AG08396 (cell line): ENCODE results near the gene RMI1.
"Not testable (repeated sequence)": the region's sequence is repeated elsewhere in the genome, so short reads cannot be mapped to it uniquely, and the experiment has no call there.

Experiments used
- DNase-seq: peaks from one replicate; pipeline ENCODE4 v3.0.0; 2012; ENCODE audit warnings: low spot score, mixed read lengths

RMI1 gene

GRCh38 chr9:84007662-84008061 is 27.1 kb downstream of the RMI1 start:
- DNase-seq, result no peak

GRCh38 chr9:84024041-84024575 is 43.5 kb downstream of the RMI1 start:
- no peak for DNase-seq

- DNase-seq, result no peak
Observed at GRCh38 chr9:84027201-84027600, 46.6 kb downstream of the RMI1 start.

GRCh38 chr9:84031534-84031933 is 50.9 kb downstream of the RMI1 start:
- no peak for DNase-seq

- DNase-seq, result not testable (repeated sequence)
Observed at GRCh38 chr9:84041857-84042256, 61.3 kb downstream of the RMI1 start.

GRCh38 chr9:84045481-84046097 is 65.0 kb downstream of the RMI1 start:
- DNase-seq, result no peak
